Activated CD8-positive, alpha-beta memory T cell treated with anti-CD3 and anti-CD28 coated beads, Interleukin-2, amount 50 U/mL, for 48 hours (primary cell): ENCODE measurements around the gene CHRD.
A peak's percentile ranks its signal among the peaks of the same experiment; 100 is the strongest.

Experiments
- DNase-seq: peaks from one replicate; pipeline ENCODE4 v3.0.0-alpha.2; 2020

The CHRD gene

GRCh38 chr3:184361932-184362667 lies 17.8 kb upstream of the CHRD start:
- DNase-seq: peak; percentile 82

GRCh38 chr3:184362668-184363546 lies 16.9 kb upstream of the CHRD start:
- DNase-seq: peak; percentile 98

- no peak for DNase-seq
Observed at GRCh38 chr3:184366619-184367289, 13.1 kb upstream of the CHRD start.

GRCh38 chr3:184368116-184368515 lies 11.7 kb upstream of the CHRD start:
- DNase-seq: no peak

GRCh38 chr3:184368586-184369183 lies 11.2 kb upstream of the CHRD start:
- no peak for DNase-seq

DNA sequence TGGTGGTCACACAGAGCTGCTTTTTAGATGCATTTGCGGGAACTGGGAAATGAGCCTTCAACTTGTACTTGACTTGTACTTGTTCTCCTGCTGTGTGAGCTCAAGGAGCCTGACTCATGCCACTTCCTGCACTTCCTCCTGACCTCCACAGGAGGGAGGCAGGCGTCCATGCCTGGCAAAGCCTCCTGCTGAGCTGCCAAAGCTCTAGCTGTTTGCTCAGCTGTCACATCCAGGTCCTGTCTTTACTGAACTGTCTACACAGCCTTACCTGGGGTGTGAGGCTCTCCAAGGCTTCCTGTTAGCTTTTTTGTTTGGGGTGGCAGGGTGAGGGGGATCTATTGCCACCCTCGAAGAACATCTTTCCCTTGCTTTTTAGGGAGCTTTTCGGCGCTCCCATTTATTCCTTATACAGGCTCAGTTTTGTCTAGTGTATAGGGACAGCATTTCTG lies 8.3 kb upstream of the CHRD start:
- peak; percentile 73 for DNase-seq

GRCh38 chr3:184372296-184372821 lies 7.5 kb upstream of the CHRD start:
- no peak for DNase-seq

- no peak for DNase-seq
Observed at GRCh38 chr3:184372911-184373310, 6.9 kb upstream of the CHRD start.

GRCh38 chr3:184373422-184373821 lies 6.4 kb upstream of the CHRD start:
- DNase-seq: no peak

- no peak for DNase-seq
Observed at GRCh38 chr3:184375747-184376461, 4.0 kb upstream of the CHRD start.

- no peak for DNase-seq
Observed at GRCh38 chr3:184377374-184377773, 2.5 kb upstream of the CHRD start.

DNA sequence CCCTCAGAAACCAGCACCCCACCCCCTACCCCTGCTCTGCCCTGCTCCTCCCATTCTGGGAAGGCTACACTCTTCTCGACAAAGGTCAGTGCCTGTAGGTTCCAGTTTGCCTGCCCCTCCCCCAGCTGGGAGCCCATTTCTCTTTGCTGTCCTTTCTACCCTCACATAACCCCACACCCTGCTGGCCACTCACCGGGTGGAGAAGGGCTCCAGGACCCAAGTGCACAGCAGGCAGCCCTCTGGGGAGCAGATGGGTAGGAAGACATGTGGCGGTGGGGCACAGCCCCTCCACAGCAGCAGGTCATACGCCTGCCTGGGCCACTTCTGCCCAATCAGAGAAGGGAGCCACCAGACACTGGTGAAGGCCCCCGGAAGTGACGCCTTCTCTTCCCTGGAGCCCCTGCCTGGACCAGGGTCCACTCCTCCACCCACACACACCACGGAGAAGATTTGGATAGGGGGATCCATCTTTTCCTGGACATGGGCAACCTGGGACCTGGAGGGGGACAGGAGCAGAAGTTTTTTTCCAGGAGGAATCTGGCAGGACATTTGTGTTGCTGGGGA lies 1.9 kb upstream of the CHRD start, which contains the start of gene THPO:
Gene THPO (minus strand): TSS at position 326 of the 564 bp plus-strand sequence. CDS start 1,948 bp downstream, outside the sequence.
- DNase-seq: no peak

GRCh38 chr3:184378651-184379357 lies 1.1 kb upstream of the CHRD start:
- no peak for DNase-seq

DNA sequence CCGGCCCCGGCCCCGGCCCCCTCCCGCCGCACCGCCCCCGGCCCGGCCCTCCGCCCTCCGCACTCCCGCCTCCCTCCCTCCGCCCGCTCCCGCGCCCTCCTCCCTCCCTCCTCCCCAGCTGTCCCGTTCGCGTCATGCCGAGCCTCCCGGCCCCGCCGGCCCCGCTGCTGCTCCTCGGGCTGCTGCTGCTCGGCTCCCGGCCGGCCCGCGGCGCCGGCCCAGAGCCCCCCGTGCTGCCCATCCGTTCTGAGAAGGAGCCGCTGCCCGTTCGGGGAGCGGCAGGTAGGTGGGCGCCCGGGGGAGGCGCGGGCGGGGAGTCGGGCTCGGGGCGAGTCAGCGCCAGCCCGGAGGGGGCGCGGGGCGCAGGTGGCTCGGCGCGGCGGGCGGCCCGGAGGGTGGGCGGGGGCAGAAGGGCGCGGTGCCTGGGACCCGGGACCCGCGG lies 352 bp downstream of the CHRD start:
- DNase-seq: no peak

DNA sequence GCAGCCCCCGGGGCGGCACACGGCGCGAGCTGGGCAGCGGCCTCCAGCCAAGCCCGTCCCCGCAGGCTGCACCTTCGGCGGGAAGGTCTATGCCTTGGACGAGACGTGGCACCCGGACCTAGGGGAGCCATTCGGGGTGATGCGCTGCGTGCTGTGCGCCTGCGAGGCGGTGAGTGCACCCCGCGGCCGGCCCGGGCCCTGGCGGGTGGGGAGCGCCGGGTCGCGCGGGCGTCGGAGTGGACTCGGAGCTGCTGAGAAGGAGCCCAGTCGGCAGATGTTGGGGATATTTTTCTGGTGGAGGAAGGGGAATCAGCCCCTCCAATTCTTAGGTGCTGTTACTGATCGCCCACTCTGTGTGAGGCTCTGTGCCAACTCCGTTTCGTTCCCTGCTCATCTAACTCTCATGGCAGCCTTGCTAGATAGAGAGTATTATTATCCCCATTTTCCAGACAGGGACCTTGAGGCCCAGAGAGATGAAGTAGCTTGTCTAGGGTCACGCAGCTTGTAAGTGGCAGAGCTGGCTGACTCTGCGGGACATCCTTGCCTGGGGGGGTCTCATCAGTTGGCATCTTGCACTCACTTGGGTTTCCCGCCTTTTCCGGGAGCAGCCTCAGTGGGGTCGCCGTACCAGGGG lies 890 bp downstream of the CHRD start:
- no peak for DNase-seq

GRCh38 chr3:184381261-184382224 lies 1.7 kb downstream of the CHRD start:
- no peak for DNase-seq

DNA sequence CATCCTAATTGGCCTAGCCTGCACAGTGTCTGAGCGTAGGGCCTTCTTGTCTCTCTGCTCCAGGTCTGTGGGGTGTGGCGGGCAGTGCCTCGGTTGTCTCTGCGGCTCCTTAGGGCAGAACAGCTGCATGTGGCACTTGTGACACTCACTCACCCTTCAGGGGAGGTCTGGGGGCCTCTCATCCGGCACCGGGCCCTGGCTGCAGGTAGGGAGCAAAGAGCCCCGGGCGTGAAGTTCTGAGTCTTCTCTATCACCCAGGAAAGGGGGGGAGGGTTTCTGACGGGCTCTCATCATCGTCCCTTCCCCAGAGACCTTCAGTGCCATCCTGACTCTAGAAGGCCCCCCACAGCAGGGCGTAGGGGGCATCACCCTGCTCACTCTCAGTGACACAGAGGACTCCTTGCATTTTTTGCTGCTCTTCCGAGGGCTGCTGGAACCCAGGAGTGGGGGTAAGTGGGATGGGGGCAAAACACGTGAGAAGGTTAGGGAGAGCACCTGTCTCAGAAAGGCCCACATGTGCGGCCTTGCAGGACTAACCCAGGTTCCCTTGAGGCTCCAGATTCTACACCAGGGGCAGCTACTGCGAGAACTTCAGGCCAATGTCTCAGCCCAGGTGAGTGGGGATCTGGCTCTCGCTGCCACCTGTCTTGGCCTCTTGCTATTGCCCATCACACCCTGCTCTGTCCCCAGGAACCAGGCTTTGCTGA lies 2.6 kb downstream of the CHRD start:
- no peak for DNase-seq

- DNase-seq: no peak
Observed at GRCh38 chr3:184383033-184383740, 3.3 kb downstream of the CHRD start.
